GM21390 (cell line): ENCODE data around the gene FBXO11.
"Not testable (repeated sequence)": the region's sequence is repeated elsewhere in the genome, so short reads cannot be mapped to it uniquely, and the experiment has no call there.

Experiments
- ATAC-seq: cut with Tn5 transposase; IDR thresholded peaks from one replicate; pipeline ENCODE4 v1.9.1; 2021; ENCODE audit not compliant: unreplicated experiment

The FBXO11 gene

DNA sequence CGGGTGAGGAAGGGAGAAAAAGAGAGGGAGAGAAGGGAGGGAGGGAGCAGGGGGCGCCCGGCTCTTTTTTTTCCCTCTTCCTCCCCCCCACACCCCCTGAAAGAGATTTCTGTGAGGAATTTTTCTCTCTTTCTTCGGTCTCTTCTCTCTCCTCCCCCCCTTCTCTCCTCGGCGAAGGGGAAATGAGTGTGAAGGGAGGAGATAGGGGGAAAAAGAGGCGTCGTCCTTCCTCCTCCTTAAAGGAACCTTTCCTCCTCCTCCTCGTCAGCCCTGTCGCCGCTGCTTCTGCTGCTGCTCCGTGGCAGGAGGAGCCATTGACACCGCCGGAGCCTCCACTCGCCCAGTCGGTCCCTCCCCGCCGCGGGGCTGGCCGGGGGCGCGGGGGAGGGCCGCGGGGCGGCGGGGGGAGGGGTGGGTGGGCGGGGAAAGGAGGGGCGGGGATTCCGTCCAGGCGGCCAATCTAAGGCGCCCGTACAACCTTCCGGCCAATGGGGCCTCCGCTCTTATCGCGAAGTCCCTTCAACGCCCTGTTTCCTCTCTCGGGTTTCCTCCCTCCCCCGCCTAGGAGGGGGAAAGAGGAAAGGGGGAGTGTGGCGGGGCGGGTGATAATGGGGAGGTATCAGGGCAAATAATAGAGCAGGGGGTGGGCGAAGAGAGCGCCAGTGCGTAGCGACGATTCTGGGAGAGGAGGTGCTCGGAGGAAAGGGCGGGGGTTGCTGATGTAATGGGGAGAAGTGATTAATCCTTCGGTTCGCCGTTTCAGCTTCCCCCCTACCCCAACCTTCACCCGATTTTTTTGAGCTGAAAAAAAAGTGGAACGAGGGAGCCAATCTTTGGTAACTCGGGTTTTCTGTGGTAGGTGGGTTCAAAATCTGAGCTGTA is at the start of gene FBXO11:
TSS of gene FBXO11 (minus strand) at position 342 of the 882 bp plus-strand sequence. CDS start 778 bp downstream, outside the sequence.
- peak; percentile 89 for ATAC-seq

DNA sequence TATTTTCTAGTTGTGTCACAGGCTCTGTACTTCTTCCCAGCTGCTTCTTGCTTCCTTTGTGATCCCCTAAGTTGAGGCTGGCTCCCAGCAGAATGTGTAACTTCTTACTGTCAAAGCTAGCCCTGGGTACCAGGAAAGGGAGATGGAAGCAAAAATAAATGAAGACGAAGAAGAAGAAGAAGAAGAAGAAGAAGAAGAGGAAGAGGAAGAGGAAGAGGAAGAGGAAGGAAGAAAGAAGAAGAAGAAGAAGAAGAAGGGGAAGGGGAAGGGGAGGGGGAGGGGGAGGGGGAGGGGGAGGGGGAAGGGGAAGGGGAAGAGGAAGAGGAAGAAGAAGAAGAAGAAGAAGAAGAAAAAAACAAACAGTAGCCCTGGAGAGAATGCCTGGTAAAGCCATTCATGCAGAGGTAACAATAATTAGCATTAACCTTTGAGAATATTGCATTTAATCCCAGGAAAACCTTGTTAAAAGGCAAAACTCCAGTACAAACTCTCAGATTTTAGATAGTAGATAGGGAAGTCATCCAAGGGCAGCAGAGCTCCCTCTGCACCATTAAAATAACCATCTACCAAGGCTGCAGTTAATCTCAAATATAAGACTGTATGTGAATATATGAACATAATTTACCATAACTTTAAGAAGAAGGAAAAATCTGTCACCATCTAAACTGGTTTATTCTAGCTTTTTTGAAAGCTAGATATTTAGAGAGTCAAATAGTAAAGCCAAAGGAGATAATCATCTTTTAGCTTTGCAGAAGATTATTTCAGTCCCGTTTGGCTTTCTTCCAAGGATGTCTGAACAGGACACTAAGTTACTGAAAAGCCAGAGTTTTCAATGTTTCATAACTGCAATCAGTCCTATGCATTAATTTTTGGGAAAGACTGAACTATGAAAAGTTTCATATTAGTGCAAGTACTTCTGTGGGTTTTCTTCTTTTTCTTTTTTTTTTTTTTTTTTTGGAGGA is 44.3 kb upstream of the FBXO11 start:
- no peak for ATAC-seq

DNA sequence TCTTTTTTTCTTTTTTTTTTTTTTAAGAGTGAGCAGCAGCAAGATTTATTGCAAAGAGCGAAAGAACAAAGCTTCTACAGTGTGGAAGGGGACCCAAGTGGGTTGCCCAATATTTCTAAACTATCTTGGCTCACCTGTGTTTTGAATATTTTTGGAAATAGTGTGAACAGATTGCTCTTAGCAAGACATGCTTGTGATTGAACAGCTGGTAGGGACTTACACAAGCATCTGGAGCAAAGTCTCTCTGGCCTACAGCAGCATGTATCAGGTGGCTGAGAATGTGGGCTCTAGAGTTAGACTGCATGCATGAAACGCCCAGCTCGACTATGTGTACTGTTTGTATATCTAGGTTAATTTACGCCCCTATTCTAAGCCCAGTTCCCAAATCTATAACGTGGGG is 40.3 kb upstream of the FBXO11 start:
- no peak for ATAC-seq

DNA sequence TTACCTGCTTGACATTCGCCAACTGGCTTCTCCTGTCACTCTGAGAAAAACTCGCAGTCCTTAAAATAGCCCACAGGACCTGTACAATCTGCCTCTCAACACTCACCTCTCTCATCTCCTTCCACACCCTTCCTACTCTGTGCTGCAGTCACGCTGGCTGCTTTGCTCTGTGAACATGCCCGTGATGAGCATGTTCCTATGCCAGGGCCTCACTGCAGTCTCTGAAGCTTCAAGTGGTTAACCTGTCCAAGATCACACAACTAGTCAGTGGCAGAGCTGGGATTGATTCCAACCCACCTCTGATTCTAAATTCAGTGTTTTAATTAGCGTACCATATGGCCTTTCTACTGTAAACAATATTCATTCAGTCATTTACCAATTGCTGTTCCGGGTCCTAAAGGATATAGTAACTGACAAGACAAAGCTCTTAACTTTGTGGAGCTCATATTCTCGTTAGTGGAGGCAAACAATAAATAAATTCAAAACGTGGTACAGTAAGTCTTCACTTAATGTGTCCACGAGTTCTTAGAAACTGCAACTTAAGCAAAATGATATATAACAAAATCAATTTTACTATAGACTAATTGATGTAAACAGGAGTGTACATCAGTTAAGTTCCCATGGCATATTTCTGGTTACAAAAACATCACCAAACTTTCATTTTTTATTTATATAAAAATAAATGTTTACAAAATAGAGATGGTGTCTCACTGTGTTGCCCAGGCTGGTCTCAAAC is 38.9 kb upstream of the FBXO11 start:
- no peak for ATAC-seq

DNA sequence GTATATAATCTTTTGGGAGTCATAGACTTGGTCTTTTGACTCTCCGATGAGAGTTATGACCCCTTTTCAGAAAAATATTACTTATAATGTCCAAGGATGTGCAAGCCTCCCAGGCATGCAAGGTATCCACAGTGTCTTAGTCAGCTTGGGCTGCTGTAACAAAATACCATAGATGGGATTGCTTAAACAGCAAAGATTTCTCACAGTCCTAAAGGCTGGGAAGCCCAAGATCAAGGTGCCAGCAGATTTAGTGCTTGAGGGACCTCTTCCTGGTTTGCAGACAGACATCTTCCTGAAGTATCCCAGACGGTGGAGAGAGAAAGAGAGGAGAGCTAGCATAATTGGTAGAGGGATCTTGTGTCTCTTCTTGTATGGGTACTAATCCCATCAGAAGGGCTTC is 35.6 kb upstream of the FBXO11 start:
- no peak for ATAC-seq

DNA sequence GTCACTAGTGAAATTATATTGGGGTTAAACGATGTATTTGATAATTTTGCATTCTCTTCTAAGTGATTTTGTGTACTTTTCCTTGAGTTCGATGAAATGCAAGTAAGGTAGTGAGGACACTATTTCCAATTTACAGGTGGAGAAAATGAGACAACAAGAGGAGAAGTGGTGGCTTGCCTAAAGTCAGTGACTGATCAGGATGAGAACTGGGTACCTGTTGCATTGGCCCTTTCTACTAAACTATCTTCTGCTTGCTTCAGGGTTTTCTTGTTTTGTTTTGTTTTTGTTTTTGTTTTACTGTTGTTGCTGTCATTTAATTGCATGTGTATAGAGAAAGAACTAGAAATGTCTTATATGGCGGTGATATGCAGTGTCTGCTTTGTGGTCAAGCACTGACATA is 31.4 kb upstream of the FBXO11 start:
- no peak for ATAC-seq

DNA sequence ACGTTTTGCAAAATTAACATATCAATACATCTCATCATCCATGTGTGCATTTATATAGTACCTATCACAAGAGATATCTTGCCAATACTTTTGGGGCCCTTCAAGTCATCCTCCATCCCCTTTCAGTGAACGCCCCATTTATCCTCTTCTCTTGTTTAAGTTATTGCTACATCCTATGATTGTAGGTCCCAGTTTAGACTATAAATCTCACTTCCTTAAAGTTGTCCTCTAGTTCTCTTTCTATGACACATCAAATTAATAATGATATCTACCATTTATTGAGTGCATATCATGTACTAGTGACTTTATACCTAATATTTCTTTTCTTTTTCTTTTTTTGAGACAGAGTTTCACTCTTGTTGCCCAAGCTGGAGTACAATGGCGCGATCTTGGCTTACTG is 28.8 kb upstream of the FBXO11 start:
- ATAC-seq, result no peak

DNA sequence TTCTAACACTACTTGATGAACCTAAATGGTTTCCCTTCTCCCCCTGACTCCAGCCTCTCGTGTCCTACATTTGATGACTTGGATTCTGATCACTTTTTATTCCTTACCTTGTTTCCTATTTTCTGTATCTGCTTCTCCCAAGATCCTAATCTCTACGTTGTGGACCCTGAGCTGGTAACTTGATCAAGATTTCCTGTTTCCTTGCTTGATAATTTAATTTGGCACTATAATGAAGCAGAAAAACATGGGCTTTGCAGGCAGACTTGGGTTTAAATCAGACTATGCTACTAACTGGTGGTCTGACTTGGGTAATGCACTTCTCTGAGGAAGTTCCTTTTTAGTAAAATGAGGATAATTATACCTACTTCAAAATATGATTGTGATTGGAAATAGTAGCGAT is 11.7 kb upstream of the FBXO11 start:
- ATAC-seq, result no peak

DNA sequence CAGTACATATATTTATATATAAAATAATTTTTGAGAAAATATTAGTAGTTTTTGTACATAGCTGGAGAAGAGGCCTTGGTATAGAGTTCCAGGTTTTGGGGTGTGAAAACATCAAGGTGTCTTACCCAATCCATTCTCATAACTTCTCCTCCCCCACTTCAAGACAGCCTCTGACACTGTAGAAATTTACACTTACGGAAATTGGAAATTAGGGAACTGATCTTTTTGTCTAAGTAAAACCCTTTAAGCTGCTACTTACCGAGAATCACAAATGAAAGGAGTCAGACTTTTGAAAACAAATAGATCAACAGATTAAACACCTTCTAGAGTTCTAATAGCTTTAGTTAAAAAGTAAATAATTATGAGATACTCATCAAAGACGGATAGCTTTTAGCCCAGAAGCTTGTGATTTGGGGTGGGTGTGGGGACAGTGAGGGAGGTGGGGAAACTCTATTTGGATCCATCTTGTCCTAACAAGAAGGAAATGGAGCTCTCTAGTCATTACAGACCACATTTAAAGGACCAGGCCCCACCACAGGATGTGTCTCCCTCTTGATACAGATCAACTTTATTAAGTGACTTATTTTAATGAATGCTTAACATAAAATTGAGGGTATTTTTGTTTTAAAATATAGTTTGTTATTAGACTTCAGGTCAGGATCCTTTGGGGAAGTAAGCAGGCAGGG is 11.1 kb upstream of the FBXO11 start:
- ATAC-seq, result no peak

DNA sequence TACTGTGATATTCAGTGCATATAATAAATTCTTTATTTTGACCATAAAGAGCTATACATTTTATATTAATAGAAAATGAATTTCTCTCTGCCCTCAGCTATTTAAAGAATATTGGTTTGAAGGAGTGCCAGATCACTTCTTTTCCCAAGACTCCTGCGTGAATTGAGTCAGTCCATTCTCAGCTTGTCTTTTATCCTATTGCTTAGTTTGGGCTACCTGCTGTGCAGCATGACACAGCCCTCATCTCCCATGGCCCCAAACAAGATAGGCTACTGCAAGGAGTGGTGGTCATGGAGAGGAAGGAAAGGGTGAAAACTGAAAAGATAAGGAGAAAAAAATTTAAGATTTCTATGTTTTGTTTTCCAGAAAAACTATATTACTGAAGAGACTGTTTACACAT is 10.1 kb upstream of the FBXO11 start:
- no peak for ATAC-seq

DNA sequence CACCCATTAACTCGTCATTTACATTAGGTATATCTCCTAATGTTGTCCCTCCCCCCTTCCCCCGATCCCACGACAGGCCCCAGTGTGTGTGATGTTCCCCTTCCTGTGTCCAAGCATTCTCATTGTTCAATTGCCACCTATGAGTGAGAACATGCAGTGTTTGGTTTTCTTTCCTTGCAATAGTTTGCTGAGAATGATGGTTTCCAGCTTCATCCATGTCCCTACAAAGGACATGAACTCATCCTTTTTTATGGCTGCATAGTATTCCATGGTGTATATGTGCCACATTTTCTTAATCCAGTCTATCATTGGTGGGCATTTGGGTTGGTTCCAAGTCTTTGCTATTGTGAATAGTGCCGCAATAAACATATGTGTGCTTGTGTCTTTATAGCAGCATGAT is 4.4 kb upstream of the FBXO11 start:
- ATAC-seq, result not testable (repeated sequence)

DNA sequence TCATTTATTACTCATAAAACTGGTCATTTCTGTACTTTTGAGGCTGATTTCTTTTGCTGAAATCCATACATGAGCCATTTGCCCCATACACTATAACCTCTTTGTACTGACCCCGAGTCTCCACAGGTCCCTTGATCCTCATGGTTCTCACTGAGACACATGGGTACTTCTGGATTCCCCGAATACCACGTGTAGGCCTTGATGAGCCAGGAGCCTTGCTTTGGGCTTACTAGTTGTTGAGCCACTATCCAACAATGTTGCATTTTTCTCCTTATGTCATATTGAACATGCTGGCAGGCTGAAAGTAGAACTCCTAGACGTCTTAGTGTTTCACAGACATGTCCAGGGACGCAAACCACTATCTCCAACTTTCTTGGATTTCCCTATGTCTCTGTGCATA is 2.4 kb upstream of the FBXO11 start:
- ATAC-seq, result no peak

DNA sequence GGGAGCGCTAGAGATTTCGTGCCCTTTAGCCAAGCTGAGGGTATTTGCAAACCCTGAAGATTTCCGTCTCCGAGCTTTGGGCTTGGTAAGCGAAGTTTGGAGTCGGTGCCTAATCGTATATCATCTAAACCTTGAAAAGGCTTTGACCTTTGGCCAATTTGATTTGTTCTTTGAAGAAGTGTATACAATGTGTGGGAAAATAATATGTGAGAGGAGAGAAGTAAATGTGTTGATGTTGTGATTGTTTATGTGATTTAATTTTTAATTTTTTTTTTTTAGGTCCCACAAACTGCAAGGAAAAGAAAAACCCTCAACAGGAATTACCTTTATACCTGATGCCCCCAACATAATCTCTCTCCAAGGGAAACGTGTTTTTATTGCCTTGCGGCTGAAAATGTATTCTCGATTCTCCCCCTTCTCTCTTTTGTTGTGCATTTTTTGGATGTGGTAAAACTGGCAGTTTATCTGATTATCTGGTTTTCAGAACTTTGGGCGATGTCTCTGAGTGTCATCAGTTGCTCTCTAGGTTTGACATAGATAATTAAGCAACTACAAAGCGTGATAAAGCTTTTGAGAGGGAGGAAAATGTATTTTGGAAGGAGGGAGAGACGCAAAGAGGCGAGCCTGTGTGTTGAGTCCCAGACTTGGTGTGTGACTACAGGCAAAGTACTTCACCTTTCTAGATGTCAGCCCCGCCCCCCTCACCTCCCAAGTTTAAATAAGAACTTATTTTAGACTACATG is 912 bp upstream of the FBXO11 start:
- ATAC-seq, result peak; percentile 26

DNA sequence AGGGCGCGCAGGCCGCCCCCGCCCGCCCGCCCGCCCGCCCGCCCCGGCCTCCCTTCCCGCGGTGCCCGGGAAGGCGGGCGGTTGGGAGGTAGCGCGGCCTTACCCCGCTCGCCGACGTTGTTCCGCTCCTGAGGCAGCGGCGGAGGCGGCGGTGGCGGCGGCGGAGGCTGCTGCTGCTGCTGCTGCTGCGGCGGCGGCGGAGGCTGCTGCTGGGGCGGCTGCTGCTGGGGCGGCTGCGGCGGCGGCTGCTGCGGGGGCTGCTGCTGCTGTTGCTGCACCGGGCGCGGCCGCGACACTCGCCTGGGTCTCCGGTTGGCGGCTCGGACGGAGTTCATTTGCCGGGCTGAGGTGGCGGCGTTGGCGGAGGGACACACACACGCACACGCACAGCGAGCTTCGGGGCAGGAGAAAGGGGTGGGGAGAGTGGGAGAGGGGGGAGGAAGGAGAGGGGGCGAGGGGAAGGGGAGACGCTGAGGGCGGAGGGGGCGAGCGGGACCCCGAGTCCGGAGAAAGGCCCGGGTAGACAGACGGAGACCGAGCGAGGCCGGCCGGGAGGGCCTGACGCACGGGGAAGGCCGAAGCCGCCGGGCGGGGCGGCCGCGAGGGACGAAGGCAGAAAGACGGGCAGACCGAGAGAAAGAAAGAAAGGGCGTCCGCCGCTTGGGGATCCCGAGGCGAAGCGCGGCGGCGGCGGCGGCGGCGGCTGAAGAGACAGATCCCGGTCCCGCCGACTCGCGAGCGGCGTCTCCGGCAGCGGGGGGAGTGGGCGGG is 727 bp downstream of the FBXO11 start:
- no peak for ATAC-seq

DNA sequence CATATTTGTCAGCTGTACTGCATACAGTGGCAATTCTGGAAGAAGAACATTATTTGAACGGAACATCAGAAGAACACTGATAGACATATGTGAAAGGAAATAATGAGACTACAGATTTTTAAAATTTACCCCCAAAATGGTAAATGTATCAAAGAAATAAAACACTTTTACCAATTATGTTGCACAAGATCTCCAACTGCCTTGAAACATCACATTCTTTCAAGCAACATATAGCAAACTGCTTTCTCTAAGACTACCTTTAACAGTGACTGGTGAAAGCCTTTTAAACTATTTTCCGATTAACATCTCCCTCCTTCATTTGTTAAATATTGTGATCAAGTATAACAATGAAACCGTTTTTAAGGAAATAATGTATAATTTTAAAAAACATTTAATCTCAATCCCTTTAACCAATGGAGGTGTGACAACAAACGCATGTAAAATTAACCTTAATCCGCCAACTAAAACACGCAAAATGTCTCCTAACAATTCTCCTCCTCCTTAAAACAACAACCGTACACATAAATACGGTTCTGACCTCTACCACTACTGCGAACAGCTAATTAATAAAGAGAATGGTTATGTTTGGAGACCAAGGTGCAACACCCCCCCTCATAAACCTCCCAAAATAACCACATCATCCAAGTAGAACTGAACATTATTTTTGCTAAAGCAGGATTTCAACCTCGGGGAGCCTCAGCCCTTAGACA is 2.4 kb downstream of the FBXO11 start:
- no peak for ATAC-seq

DNA sequence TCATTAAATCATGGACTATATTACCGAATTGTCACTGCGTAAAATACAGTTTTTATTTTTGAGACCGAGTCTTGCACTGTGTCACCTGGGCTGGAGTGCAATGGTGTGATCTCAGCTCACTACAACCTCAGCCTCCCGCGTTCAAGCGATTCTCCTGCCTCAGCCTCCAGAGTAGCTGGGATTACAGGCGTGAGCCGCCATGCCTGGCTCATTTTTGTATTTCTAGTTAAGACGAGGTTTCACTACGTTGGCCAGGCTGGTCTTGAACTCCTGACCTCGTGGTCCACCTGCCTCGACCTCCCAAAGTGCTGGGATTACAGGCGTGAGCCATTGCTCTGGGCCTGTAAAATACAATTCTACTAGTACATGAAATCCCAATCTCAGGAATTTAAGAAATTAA is 4.4 kb downstream of the FBXO11 start:
- ATAC-seq, result not testable (repeated sequence)

DNA sequence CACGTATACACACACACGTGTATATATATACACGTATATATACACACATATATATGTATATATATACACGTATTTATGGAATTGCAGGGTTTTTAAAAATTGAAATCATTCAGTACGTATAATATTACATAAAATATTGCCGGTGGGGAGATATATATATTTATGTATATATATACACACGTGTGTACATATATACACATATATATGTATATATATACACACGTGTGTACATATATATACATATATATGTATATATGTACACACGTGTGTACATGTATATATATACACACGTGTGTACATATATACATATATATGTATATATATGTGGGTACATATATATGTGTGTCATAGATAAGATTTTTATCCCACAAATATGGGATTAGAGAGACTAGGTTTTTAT is 5.4 kb downstream of the FBXO11 start:
- ATAC-seq, result no peak
